IMR-90 (cell line): Measurements from ENCODE around the gene CSTB. TPM values are rescaled to one million over a fixed set of nuclear protein-coding genes. Genes with fewer than 3 reads are reported as not detected.

Experiments used
- ATAC-seq: fragments of 200-7000 bp; cut with Tn5 transposase; 2 replicates; pipeline ENCODE4 v1.9.1; 2020; ENCODE audit warnings: low read depth, mild to moderate bottlenecking, moderate library complexity
- BruUV-seq: library from RNA; stranded (reverse); fragments of 400-500 nt; replicated peaks from 2 replicates; lab custom pipeline; 2021; lab: Mats Ljungman, UMichigan
- CTCF ChIA-PET: fragments of 300-600 bp; formaldehyde crosslinking; extraction: SDS; loops from one replicate; lab custom pipeline; 2021; ENCODE audit warnings: antibody characterized with exemption; lab: Yijun Ruan, JAX
- POLR2A ChIA-PET: fragments of 300-600 bp; sonication (Branson Sonifier 250); formaldehyde crosslinking; loops from one replicate; lab custom pipeline; 2022; ENCODE audit warnings: antibody characterized with exemption; ENCODE audit not compliant: unreplicated experiment; lab: Charles Lee
- DNase-seq: peaks from one replicate; pipeline ENCODE4 v3.0.0; 2013
- H2AFZ ChIP-seq: replicated peaks from 2 replicates; pipeline ENCODE3; 2013; ENCODE audit warnings: low read length, mild to moderate bottlenecking; ENCODE audit not compliant: poor library complexity
- H2AK5ac ChIP-seq: 2 replicates; pipeline ENCODE4 v1.6.1; 2013; ENCODE audit warnings: low read depth, low read length, inconsistent platforms
- H2AK9ac ChIP-seq: replicated peaks from 2 replicates; pipeline ENCODE3; 2013; ENCODE audit warnings: mild to moderate bottlenecking, low read depth, low read length, moderate library complexity; ENCODE audit not compliant: poor library complexity
- H2BK120ac ChIP-seq: 2 replicates; pipeline ENCODE4 v1.6.1; 2013; ENCODE audit warnings: low read depth, low read length, inconsistent platforms
- H2BK15ac ChIP-seq: 3 replicates; pipeline ENCODE4 v1.6.1; 2013; ENCODE audit warnings: low read depth, low read length, inconsistent platforms
- H2BK20ac ChIP-seq: 2 replicates; pipeline ENCODE4 v1.6.1; 2013; ENCODE audit warnings: low read depth, mild to moderate bottlenecking, inconsistent platforms, low read length, moderate library complexity
- H2BK5ac ChIP-seq: 2 replicates; pipeline ENCODE4 v1.6.1; 2013; ENCODE audit warnings: mild to moderate bottlenecking, low read depth, low read length, inconsistent platforms; ENCODE audit not compliant: poor library complexity, severe bottlenecking
- H3K14ac ChIP-seq: replicated peaks from 2 replicates; pipeline ENCODE4 v1.6.1; 2013; ENCODE audit warnings: low read depth, low read length, inconsistent platforms
- H3K18ac ChIP-seq: 2 replicates; pipeline ENCODE4 v1.6.1; 2013; ENCODE audit warnings: low read depth, low read length, control low read depth
- H3K23ac ChIP-seq: 2 replicates; pipeline ENCODE4 v1.6.1; 2013; ENCODE audit warnings: low read depth, low read length, inconsistent platforms
- H3K27ac ChIP-seq: 2 replicates; pipeline ENCODE4 v1.5.1; 2013; ENCODE audit warnings: mild to moderate bottlenecking, control low read depth, low read length; ENCODE audit not compliant: insufficient read depth
- H3K27me3 ChIP-seq: 2 replicates; pipeline ENCODE4 v1.6.1; 2013; ENCODE audit warnings: low read length; ENCODE audit not compliant: control insufficient read depth, insufficient read depth
- H3K36me3 ChIP-seq: 2 replicates; pipeline ENCODE4 v1.6.1; 2013; ENCODE audit warnings: low read length, mixed read lengths; ENCODE audit not compliant: control insufficient read depth, insufficient read depth
- H3K4ac ChIP-seq: 2 replicates; pipeline ENCODE4 v1.6.1; 2013; ENCODE audit warnings: low read depth, low read length, inconsistent platforms
- H3K4me1 ChIP-seq: 2 replicates; pipeline ENCODE4 v1.6.1; 2013; ENCODE audit warnings: low read length, mixed read lengths; ENCODE audit not compliant: control insufficient read depth, insufficient read depth
- H3K4me2 ChIP-seq: 2 replicates; pipeline ENCODE4 v1.6.1; 2013; ENCODE audit warnings: low read depth, mild to moderate bottlenecking, control low read depth, low read length, moderate library complexity
- H3K4me3 ChIP-seq: 2 replicates; pipeline ENCODE4 v1.5.1; 2013; ENCODE audit warnings: low read depth, mild to moderate bottlenecking, control low read depth, low read length, moderate library complexity; ENCODE audit not compliant: insufficient read depth
- H3K56ac ChIP-seq: 2 replicates; pipeline ENCODE4 v1.6.1; 2013; ENCODE audit warnings: low read length, inconsistent platforms; ENCODE audit not compliant: insufficient read depth; ENCODE audit errors: extremely low read depth
- H3K79me1 ChIP-seq, 2 experiments: 2 replicates each; pipeline ENCODE4 v1.6.1; 2013; ENCODE audit warnings: low read length in 2 of 2, inconsistent platforms in 1 of 2, low read depth in 1 of 2
- H3K9ac ChIP-seq: 2 replicates; pipeline ENCODE4 v1.6.1; 2013; ENCODE audit warnings: low read depth, low read length, control low read depth
- H3K9me1 ChIP-seq: 2 replicates; pipeline ENCODE4 v1.6.1; 2013; ENCODE audit warnings: low read length, inconsistent platforms; ENCODE audit not compliant: insufficient read depth
- H3K9me3 ChIP-seq: 2 replicates; pipeline ENCODE4 v1.6.1; 2013; ENCODE audit warnings: low read length; ENCODE audit not compliant: control insufficient read depth, insufficient read depth
- H4K20me1 ChIP-seq: 2 replicates; pipeline ENCODE4 v1.6.1; 2013; ENCODE audit warnings: low read length, inconsistent platforms; ENCODE audit not compliant: insufficient read depth
- H4K5ac ChIP-seq: 2 replicates; pipeline ENCODE4 v1.6.1; 2013; ENCODE audit warnings: mild to moderate bottlenecking, low read depth, low read length, control low read depth
- H4K8ac ChIP-seq, 2 experiments: 2 replicates each; pipeline ENCODE4 v1.6.1; 2013; ENCODE audit warnings: low read depth in 2 of 2, low read length in 2 of 2, control low read depth in 1 of 2, inconsistent platforms in 1 of 2
- H4K91ac ChIP-seq: 2 replicates; pipeline ENCODE4 v1.6.1; 2013; ENCODE audit warnings: low read depth, low read length, inconsistent platforms; ENCODE audit not compliant: insufficient read depth
- BHLHE40 ChIP-seq: fragments of 150-350 bp; IDR thresholded peaks from 2 replicates; pipeline ENCODE4 v1.6.1; 2016; ENCODE audit warnings: mild to moderate bottlenecking, low read depth, low read length
- CHD1 ChIP-seq: IDR thresholded peaks from 2 replicates; pipeline ENCODE4 v1.6.1; 2012; ENCODE audit warnings: low read depth, low read length, improper control_type of control experiment
- FOS ChIP-seq: fragments of 150-350 bp; IDR thresholded peaks from 2 replicates; pipeline ENCODE4 v1.6.1; 2016; ENCODE audit warnings: low read depth, low read length
- MAZ ChIP-seq: IDR thresholded peaks from 2 replicates; pipeline ENCODE4 v1.6.1; 2012; ENCODE audit warnings: low read depth, mild to moderate bottlenecking, low read length, improper control_type of control experiment, moderate library complexity, borderline replicate concordance
- MXI1 ChIP-seq: IDR thresholded peaks from 2 replicates; pipeline ENCODE4 v1.6.1; 2012; ENCODE audit warnings: low read depth, mild to moderate bottlenecking, low read length, moderate library complexity, borderline replicate concordance
- POLR2A ChIP-seq: IDR thresholded peaks from 2 replicates; pipeline ENCODE4 v1.6.1; 2012; ENCODE audit warnings: mild to moderate bottlenecking, low read depth, low read length
- RAD21 ChIP-seq: IDR thresholded peaks from 2 replicates; pipeline ENCODE4 v1.6.1; 2012; ENCODE audit warnings: low read length, improper control_type of control experiment
- SMC3 ChIP-seq: fragments of 150-350 bp; IDR thresholded peaks from 2 replicates; pipeline ENCODE4 v1.6.1; 2016; ENCODE audit warnings: low read depth, mild to moderate bottlenecking, antibody characterized with exemption, low read length, moderate library complexity
- WGBS, 2 experiments: methylation state at CpG; one replicate each; pipeline versions ENCODE4 v1.1.5 to v1.1.7; 2013; ENCODE audit warnings: missing lambda C conversion rate in 2 of 2; ENCODE audit not compliant: insufficient read length in 1 of 2; ENCODE audit errors: extremely low coverage in 2 of 2; 5-methylcytosine and 5-hydroxymethylcytosine counted together
- dilution Hi-C: fragments of 300-500 bp; cut with HindIII; formaldehyde crosslinking; loops from one replicate; pipeline ENCODE4 v1.14.3; 2018; ENCODE audit warnings: low sequenced_read_pairs; ENCODE audit not compliant: unreplicated experiment
- in situ Hi-C: fragments of 300-500 bp; cut with MboI; formaldehyde crosslinking; loops from 3 replicates; pipeline ENCODE4 v1.14.3; 2019; ENCODE audit warnings: low sequenced_read_pairs, inconsistent platforms, mixed read lengths
- intact Hi-C: fragments of 100-400 bp; cut with micrococcal nuclease; formaldehyde crosslinking; loops from 2 replicates; pipeline ENCODE4 v1.10.0; 2022
- polyA plus RNA-seq, 3 experiments: library from polyadenylated mRNA; depleted of rRNA; stranded (reverse); fragments of >200 nt; gene quantifications; 2 replicates each; pipeline ENCODE4 v1.2.3, GENCODE V29; 2012; ENCODE audit warnings: low replicate concordance in 1 of 3
- total RNA-seq: library from RNA; depleted of rRNA; stranded (reverse); fragments of >200 nt; gene quantifications from 2 replicates; pipeline ENCODE4 v1.2.3, GENCODE V29; 2012
- TF ChIP-seq, protein P1 (sequence below): conservative IDR thresholded peaks from 2 replicates; pipeline ENCODE4 v1.5.1; 2012; ENCODE audit warnings: mild to moderate bottlenecking, low read depth, low read length, improper control_type of control experiment
- TF ChIP-seq, protein P2 (sequence below): fragments of 150-350 bp; IDR thresholded peaks from 2 replicates; pipeline ENCODE4 v1.6.1; 2017; ENCODE audit warnings: mild to moderate bottlenecking, antibody characterized with exemption, low read length, low read depth

The CSTB gene
- total and polyA plus RNA-seq, 2 of the 4 experiments (the other 2 are of a cell fraction) = 6.1 to 71.7 TPM

DNA sequence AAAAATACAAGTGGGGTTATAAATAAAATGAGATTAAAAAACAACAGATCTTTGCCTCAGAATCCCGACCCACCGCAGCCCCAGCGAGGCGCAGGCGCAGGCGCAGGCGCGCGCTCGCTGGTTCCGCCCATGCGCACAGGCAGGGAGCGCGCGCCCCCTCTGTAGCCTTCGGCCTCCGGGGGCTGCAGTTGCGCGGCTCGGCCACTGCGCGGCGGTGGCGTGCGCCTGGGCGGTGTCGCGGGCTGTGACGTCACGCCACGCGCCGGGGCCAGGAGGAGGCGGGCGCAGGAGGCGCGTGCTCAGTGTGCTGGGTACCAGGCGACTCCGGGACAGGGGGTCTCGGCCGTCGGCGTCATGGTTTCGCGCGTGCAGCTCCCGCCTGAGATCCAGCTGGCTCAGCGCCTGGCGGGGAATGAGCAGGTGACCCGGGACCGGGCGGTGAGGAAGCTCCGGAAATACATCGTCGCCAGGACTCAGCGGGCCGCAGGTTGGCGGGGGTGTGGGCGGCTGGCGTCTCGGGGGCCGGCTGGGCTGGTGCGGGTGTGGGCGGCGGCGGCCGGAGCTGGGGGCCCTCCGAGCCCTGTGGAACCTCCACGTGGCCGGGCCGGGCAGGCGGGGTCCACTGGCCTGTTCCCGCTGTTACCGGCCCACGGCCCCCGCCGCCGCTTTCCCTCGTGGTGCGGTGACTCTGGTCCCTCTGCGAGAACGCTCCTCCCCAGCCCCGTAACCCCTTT, 13.3 kb upstream of the CSTB start, which contains the start of gene RRP1:
RRP1 (plus strand) TSS at position 302 of the 734 bp plus-strand sequence; CDS start at position 355, 53 bp downstream.
- intact Hi-C loops = no loop called here
- H3K79me1 ChIP-seq = peaks cover 23 to 47% of the 10 kb centered on the region in 2 experiments
- H3K4me3 ChIP-seq = peak within 1 kb of the TSS; percentile 89
- H3K18ac ChIP-seq = 0 out of 2 replicates have a peak within 1 kb of the TSS, but pooled peaks have one; percentile 46
- 0 out of 3 replicates have a peak within 1 kb of the TSS, but pooled peaks have one; percentile 34 for H2BK15ac ChIP-seq
- peak within 1 kb of the TSS; percentile 73 for H3K23ac ChIP-seq
- H4K8ac ChIP-seq = peak within 1 kb of the TSS; percentile 91 to 98; a peak in 3 of 4 replicates
- peak within 1 kb of the TSS; percentile 97 for H3K9ac ChIP-seq
- no peak within 1 kb of the TSS for H2BK20ac ChIP-seq
- peak within 1 kb of the TSS; percentile 90 for H2AK5ac ChIP-seq
- H3K9me1 ChIP-seq = peaks cover 21% of the 10 kb centered on the region
- H3K27ac ChIP-seq = peak within 1 kb of the TSS; percentile 93
- peak within 1 kb of the TSS; percentile 80 for H2BK5ac ChIP-seq
- H2AK9ac ChIP-seq = peak within 1 kb of the TSS; percentile 97
- DNase-seq (peak; percentile 78), ATAC-seq (peak; percentile 98)
- no peaks in the 10 kb centered on the region for H3K9me3 ChIP-seq
- in situ Hi-C loops = no loop called here
- H2AFZ ChIP-seq = peak within 1 kb of the TSS; percentile 98
- WGBS, 2 experiments = 0% methylated on average over 21 of the region's 83 CpGs; no CpG with 5 or more reads in 1 of the 2 experiments
- H3K4me1 ChIP-seq = peaks cover 4% of the 10 kb centered on the region
- peak within 1 kb of the TSS; percentile 88 for H4K91ac ChIP-seq
- peak; percentile 96 for TF ChIP-seq MAZ
- TF ChIP-seq, protein P1, sequence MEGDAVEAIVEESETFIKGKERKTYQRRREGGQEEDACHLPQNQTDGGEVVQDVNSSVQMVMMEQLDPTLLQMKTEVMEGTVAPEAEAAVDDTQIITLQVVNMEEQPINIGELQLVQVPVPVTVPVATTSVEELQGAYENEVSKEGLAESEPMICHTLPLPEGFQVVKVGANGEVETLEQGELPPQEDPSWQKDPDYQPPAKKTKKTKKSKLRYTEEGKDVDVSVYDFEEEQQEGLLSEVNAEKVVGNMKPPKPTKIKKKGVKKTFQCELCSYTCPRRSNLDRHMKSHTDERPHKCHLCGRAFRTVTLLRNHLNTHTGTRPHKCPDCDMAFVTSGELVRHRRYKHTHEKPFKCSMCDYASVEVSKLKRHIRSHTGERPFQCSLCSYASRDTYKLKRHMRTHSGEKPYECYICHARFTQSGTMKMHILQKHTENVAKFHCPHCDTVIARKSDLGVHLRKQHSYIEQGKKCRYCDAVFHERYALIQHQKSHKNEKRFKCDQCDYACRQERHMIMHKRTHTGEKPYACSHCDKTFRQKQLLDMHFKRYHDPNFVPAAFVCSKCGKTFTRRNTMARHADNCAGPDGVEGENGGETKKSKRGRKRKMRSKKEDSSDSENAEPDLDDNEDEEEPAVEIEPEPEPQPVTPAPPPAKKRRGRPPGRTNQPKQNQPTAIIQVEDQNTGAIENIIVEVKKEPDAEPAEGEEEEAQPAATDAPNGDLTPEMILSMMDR = peak; percentile 100
- TF ChIP-seq RAD21 = peak; percentile 38; the same call in 1 of the 2 replicates
- peak; percentile 76 for TF ChIP-seq BHLHE40
- peak; percentile 98 for TF ChIP-seq MXI1
- peak; percentile 81 for TF ChIP-seq POLR2A
- no peak for TF ChIP-seq FOS
- peak; percentile 46 for TF ChIP-seq SMC3
- no peak for TF ChIP-seq CHD1
- TF ChIP-seq, protein P2, sequence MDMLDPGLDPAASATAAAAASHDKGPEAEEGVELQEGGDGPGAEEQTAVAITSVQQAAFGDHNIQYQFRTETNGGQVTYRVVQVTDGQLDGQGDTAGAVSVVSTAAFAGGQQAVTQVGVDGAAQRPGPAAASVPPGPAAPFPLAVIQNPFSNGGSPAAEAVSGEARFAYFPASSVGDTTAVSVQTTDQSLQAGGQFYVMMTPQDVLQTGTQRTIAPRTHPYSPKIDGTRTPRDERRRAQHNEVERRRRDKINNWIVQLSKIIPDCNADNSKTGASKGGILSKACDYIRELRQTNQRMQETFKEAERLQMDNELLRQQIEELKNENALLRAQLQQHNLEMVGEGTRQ = peak; percentile 27; the same call in 1 of the 2 replicates
- H4K20me1 ChIP-seq = peaks cover 10% of the 10 kb centered on the region; the same call in 1 of the 2 replicates
- peaks cover 30% of the 10 kb centered on the region for H3K36me3 ChIP-seq
- dilution Hi-C loops = no loop called here
- no TSS peak for BruUV-seq
- H3K4me2 ChIP-seq = peak within 1 kb of the TSS; percentile 98
- peak within 1 kb of the TSS; percentile 90 for H3K56ac ChIP-seq
- H3K14ac ChIP-seq = peak within 1 kb of the TSS; percentile 81
- peak within 1 kb of the TSS; percentile 87 for H3K4ac ChIP-seq
- no peaks in the 10 kb centered on the region for H3K27me3 ChIP-seq
- H4K5ac ChIP-seq = peak within 1 kb of the TSS; percentile 66
- peak within 1 kb of the TSS; percentile 43; the same call in 1 of the 2 replicates for H2BK120ac ChIP-seq
- ChIA-PET POLR2A (no interaction called here), CTCF (interaction anchor here (1.0 kb wide), 1 partner anchor 33 kb away, joined by 4 read pairs; no protein-coding TSS in a partner anchor)
